Measurements from ENCODE around the gene SOCS6.
A peak's percentile ranks its signal among the peaks of the same experiment; 100 is the strongest.

The SOCS6 gene

GRCh38 chr18:70284976-70285620 lies 3.7 kb upstream of the SOCS6 start:
- Histone ChIP-seq H3K4me3 (ENCODE audit: low read depth, low read length) (no peak overlapping the region), H3K36me3 (replicated peaks) (no peaks in the 10 kb centered on the region), H3K27me3 (replicated peaks) (no peaks in the 10 kb centered on the region), H3K27ac (no peak overlapping the region)
- no peak for DNase-seq
- TF ChIP-seq CTCF (IDR thresholded peaks at IDR 0.05; ENCODE audit: low read depth, low read length, missing control alignments) = no peak
- in situ Hi-C loops (cut with HindIII; ENCODE audit: low pct_ligation_motif_present, low sequenced_read_pairs) = no loop called here

GRCh38 chr18:70287731-70288130 lies 1.1 kb upstream of the SOCS6 start:
- no peak for DNase-seq
- in situ Hi-C loops (cut with HindIII; ENCODE audit: low pct_ligation_motif_present, low sequenced_read_pairs) = no loop called here
- H3K36me3 ChIP-seq (replicated peaks) = no peaks in the 10 kb centered on the region
- no peak for TF ChIP-seq CTCF (IDR thresholded peaks at IDR 0.05; ENCODE audit: low read depth, low read length, missing control alignments)
- no peaks in the 10 kb centered on the region for H3K27me3 ChIP-seq (replicated peaks)
- H3K4me3 ChIP-seq (ENCODE audit: low read depth, low read length) = no peak overlapping the region
- H3K27ac ChIP-seq = no peak overlapping the region

- peak overlapping the region; percentile 63 for H3K4me3 ChIP-seq (ENCODE audit: low read depth, low read length)
- TF ChIP-seq CTCF (IDR thresholded peaks at IDR 0.05; ENCODE audit: low read depth, low read length, missing control alignments) = peak; percentile 13
- in situ Hi-C loops (cut with HindIII; ENCODE audit: low pct_ligation_motif_present, low sequenced_read_pairs) = no loop called here
- no peak for DNase-seq
- H3K36me3 ChIP-seq (replicated peaks) = no peaks in the 10 kb centered on the region
- no peak overlapping the region for H3K27ac ChIP-seq
- no peaks in the 10 kb centered on the region for H3K27me3 ChIP-seq (replicated peaks)
Measured at GRCh38 chr18:70288171-70288850, 534 bp upstream of the SOCS6 start.

DNA sequence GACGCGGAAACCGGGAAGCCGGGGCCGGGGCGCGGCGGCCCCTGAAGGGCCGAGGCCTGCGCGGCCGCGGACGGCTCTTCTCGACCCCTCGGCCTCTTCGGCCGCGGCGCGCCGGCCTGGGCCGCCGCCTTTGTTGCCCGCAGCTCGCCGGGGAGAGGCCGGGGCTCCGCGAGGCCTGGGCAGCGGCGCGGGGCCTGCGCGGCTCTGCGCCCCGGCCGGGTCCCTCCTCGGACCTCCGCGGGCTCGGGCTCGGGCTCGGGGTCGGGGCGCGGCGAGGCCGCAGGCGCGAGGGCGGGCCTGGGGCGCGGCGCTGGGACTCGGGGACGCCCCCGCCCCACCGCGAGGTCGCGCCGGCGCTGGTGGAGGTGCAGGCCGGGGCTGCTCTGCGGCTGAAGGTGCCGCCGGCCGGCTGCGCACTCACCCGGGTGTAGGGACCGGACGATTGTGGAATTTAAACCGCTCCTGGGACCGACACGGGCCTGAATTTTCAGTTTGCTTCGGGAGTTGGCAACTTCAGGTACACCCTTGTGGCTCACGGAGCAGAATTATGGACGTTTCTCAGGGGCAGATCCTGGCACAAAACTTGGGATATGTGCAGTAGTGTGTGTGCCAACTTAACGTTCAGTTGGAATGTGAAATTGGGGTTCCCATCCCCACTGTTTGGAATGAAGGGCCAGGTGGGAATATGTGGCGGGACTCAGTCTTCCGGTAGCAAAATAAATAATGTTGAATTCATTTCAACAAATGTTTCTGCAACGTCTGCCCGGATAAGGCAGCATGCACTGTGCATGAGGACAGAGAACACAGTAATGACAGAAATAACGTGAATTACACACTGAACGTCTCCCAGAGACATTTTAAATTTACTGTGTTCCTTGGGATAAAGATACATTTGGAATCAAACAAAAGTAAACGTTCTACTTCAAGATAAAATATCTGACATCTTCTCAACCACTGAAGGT lies 787 bp downstream of the SOCS6 start:
- TF ChIP-seq CTCF (IDR thresholded peaks at IDR 0.05; ENCODE audit: low read depth, low read length, missing control alignments) = no peak
- Histone ChIP-seq H3K36me3 (replicated peaks) (no peaks in the 10 kb centered on the region), H3K27me3 (replicated peaks) (no peaks in the 10 kb centered on the region), H3K4me3 (ENCODE audit: low read depth, low read length) (peak overlapping the region; percentile 70), H3K27ac (peak overlapping the region; percentile 60)
- in situ Hi-C loops (cut with HindIII; ENCODE audit: low pct_ligation_motif_present, low sequenced_read_pairs) = no loop called here
- DNase-seq = no peak

GRCh38 chr18:70290482-70291294 lies 1.8 kb downstream of the SOCS6 start:
- no peak for DNase-seq
- peak overlapping the region; percentile 70 for H3K4me3 ChIP-seq (ENCODE audit: low read depth, low read length)
- H3K36me3 ChIP-seq (replicated peaks) = no peaks in the 10 kb centered on the region
- TF ChIP-seq CTCF (IDR thresholded peaks at IDR 0.05; ENCODE audit: low read depth, low read length, missing control alignments) = no peak
- H3K27ac ChIP-seq = peak overlapping the region; percentile 39
- H3K27me3 ChIP-seq (replicated peaks) = no peaks in the 10 kb centered on the region
- in situ Hi-C loops (cut with HindIII; ENCODE audit: low pct_ligation_motif_present, low sequenced_read_pairs) = no loop called here
